Fibroblast of pulmonary artery (primary cell): ENCODE results near the gene TDP1.

Experiments used
- DNase-seq: peaks from one replicate; pipeline ENCODE4 v3.0.0-alpha.2; 2010; ENCODE audit warnings: low read depth
- H3K4me3 ChIP-seq: replicated peaks from 2 replicates; pipeline ENCODE4 v1.5.1; 2011; ENCODE audit warnings: low read depth, mild to moderate bottlenecking, control low read depth, low read length, moderate library complexity
- TF ChIP-seq, protein P1 (sequence below): IDR thresholded peaks from 2 replicates; pipeline ENCODE4 v1.5.1; 2011; ENCODE audit warnings: mild to moderate bottlenecking, control low read depth, low read length, inconsistent platforms; ENCODE audit errors: missing control alignments

TDP1 gene

DNA sequence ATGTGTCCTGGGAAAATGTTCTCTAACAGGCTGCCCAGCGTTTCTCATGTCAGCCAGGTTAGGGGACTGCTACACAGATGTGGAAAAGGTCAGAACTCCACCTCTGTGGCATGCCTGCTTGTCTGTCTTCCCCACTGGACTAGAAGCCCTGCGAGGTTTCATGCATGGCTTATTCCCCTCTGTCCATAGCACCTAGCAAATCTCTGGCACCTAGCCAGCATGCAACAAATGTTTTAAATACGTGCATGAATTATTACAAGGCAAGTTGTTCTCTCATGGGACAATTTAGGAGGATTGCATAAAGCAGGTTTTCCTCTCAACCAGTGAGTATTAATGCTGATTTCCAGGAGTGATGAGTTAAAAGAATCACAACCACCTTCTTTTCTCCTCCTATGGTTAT, 84.7 kb downstream of the TDP1 start:
- TF ChIP-seq, protein P1, sequence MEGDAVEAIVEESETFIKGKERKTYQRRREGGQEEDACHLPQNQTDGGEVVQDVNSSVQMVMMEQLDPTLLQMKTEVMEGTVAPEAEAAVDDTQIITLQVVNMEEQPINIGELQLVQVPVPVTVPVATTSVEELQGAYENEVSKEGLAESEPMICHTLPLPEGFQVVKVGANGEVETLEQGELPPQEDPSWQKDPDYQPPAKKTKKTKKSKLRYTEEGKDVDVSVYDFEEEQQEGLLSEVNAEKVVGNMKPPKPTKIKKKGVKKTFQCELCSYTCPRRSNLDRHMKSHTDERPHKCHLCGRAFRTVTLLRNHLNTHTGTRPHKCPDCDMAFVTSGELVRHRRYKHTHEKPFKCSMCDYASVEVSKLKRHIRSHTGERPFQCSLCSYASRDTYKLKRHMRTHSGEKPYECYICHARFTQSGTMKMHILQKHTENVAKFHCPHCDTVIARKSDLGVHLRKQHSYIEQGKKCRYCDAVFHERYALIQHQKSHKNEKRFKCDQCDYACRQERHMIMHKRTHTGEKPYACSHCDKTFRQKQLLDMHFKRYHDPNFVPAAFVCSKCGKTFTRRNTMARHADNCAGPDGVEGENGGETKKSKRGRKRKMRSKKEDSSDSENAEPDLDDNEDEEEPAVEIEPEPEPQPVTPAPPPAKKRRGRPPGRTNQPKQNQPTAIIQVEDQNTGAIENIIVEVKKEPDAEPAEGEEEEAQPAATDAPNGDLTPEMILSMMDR = no peak
- DNase-seq = no peak
- no peak overlapping the region for H3K4me3 ChIP-seq

DNA sequence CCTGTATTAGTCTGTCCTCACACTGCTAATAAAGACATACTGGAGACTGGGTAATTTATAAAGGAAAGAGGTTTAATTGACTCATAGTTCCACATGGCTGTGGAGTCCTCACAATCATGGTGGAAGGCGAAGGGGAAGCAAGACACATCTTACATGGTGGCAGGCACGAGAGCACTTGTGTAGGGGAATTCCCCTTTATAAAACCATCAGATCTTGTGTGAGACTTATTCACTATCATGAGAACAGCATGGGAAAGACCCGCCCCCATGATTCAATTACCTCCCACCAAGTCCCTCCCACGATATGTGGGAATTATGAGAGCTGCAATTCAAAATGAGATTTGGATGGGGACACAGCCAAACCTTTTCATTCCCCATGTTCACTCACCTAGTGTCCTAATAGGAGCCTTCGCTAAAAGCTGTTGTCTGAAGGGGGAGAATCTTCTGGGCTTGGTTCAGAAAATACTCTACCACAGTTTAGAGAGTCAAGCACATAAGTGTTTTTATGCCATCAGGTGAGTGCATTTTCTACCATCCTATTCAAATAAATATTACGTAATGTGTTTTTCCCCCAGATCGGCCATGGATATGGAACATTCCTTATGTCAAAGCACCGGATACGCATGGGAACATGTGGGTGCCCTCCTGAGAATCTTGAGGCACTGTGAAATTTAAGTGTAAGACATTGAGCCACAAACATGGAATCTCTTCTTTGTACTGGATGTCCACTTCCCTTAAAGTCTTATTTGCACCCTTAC, 86.9 kb downstream of the TDP1 start:
- TF ChIP-seq, protein P1 = no peak
- H3K4me3 ChIP-seq = no peak overlapping the region
- no peak for DNase-seq

- TF ChIP-seq, protein P1 = no peak
These were observed 89.9 kb downstream of the TDP1 start for GRCh38 chr14:90045616-90046015.

GRCh38 chr14:90049390-90049789, 93.7 kb downstream of the TDP1 start:
- DNase-seq = no peak
- TF ChIP-seq, protein P1 = no peak
- no peak overlapping the region for H3K4me3 ChIP-seq

More at GRCh38 chr14:90045616-90046015, 89.9 kb downstream of the TDP1 start:
- no peak overlapping the region for H3K4me3 ChIP-seq
- DNase-seq = no peak

- TF ChIP-seq, protein P1 = no peak
- no peak overlapping the region for H3K4me3 ChIP-seq
- DNase-seq = no peak
These were observed 94.5 kb downstream of the TDP1 start for GRCh38 chr14:90050271-90050670.

DNA sequence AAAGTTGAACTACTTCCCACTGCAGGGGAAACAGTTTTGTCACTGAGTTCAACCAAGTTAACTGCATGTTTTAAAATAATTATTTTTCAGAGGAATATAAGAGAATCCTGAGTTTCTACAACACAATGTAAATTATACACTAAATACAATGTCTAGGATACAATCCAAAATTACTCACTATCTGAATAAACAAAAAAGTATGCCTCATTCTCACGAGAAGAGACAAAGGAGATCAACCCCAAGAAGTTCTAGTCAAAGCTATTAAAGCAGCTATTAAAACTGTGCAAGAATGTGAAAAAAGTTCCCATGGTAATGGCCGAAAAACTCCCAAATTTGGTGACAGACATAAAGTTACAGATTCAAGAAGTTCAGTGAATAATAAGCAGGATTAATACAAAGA, 97.3 kb downstream of the TDP1 start:
- no peak for DNase-seq
- TF ChIP-seq, protein P1 = no peak
- no peak overlapping the region for H3K4me3 ChIP-seq

DNA sequence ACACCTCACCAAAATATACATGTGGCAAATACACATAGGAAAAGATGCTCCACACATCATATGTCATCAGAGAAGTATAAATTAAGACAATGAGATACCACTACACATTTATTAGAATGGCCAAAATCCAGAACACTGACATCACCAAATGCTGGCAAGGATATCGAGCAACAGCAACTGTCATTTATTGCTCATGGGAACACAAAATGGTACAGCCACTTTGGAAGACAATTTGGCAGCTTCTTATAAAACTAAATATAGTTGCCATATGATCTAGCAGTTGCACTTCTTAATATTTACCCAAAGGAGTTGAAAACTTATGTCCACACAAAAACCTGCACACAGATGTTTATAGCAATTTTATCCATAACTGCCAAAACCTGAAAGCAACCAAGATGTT, 99.1 kb downstream of the TDP1 start:
- no peak for DNase-seq
- TF ChIP-seq, protein P1 = no peak
- H3K4me3 ChIP-seq = no peak overlapping the region
